22Rv1 (cell line): ENCODE data around the gene SIL1.

Source experiments
- ZFX ChIP-seq: fragments of 450-650 bp; IDR thresholded peaks from 2 replicates; pipeline ENCODE4 v1.6.1; 2017; ENCODE audit warnings: antibody characterized with exemption, borderline replicate concordance
- TF ChIP-seq, protein P1 (sequence below): fragments of 450-650 bp; IDR thresholded peaks from 2 replicates; pipeline ENCODE4 v1.5.1; 2017; ENCODE audit warnings: mild to moderate bottlenecking

DNA sequence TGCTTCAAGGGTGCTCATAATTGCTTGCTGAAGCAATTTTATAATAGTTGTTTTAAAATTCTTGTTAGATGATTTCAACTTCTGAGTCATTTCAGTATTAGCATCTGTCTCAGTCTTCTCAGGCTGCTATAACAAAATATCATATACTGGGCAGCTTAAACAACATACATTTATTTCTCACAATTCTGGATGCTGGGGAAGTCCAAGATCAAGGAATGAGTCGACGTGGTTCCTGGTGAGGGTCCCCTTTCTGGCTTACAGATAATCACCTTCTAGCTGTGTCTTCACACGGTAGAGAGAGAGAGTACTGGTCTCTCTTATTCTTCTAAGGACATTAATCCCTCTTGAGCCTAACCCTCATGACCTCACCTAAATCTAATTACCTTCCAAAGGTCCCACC lies 160.4 kb downstream of the SIL1 start:
- TF ChIP-seq, protein P1, sequence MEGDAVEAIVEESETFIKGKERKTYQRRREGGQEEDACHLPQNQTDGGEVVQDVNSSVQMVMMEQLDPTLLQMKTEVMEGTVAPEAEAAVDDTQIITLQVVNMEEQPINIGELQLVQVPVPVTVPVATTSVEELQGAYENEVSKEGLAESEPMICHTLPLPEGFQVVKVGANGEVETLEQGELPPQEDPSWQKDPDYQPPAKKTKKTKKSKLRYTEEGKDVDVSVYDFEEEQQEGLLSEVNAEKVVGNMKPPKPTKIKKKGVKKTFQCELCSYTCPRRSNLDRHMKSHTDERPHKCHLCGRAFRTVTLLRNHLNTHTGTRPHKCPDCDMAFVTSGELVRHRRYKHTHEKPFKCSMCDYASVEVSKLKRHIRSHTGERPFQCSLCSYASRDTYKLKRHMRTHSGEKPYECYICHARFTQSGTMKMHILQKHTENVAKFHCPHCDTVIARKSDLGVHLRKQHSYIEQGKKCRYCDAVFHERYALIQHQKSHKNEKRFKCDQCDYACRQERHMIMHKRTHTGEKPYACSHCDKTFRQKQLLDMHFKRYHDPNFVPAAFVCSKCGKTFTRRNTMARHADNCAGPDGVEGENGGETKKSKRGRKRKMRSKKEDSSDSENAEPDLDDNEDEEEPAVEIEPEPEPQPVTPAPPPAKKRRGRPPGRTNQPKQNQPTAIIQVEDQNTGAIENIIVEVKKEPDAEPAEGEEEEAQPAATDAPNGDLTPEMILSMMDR, result no peak
- no peak for TF ChIP-seq ZFX
